SK-N-SH (cell line): Measurements from ENCODE around the gene PARN. TPM values are rescaled to one million over a fixed set of nuclear protein-coding genes. Genes with fewer than 3 reads are reported as not detected.

Experiments used
- CTCF ChIA-PET: fragments of 300-600, 350-600 bp; formaldehyde crosslinking; extraction: SDS; loops from one replicate; lab custom pipeline; 2021; lab: Yijun Ruan, JAX
- POLR2A ChIA-PET: fragments of 350-600 bp; sonication (Branson Sonifier 250); formaldehyde crosslinking; extraction: SDS; loops from one replicate; lab custom pipeline; 2020; ENCODE audit warnings: antibody characterized with exemption, inconsistent platforms; lab: Yijun Ruan, JAX
- DNase-seq: peaks from one replicate; pipeline ENCODE4 v3.0.0; 2012
- H2AFZ ChIP-seq: fragments of 200-600 bp; sonication (generic); 2 replicates; pipeline ENCODE4 v1.8.1; 2016; ENCODE audit warnings: antibody characterized with exemption, mild to moderate bottlenecking, low read depth
- H3F3A ChIP-seq: fragments of 200-600 bp; sonication (generic); replicated peaks from 2 replicates; pipeline ENCODE3; 2016; ENCODE audit warnings: antibody characterized with exemption, mild to moderate bottlenecking; ENCODE audit not compliant: insufficient read depth
- H3K27ac ChIP-seq, 2 experiments: fragments of 200-500 bp in 1 of 2; fragments of 200-600 bp in 1 of 2; sonication (Bioruptor generic) in 1 of 2; sonication (generic), shearing (Covaris generic) in 1 of 2; 2 replicates each; pipeline versions ENCODE4 v1.5.1 to v1.6.1; 2014 to 2016; ENCODE audit warnings: low read depth in 2 of 2, inconsistent platforms in 1 of 2, low read length in 1 of 2, mild to moderate bottlenecking in 1 of 2, mixed read lengths in 1 of 2
- H3K27me3 ChIP-seq: fragments of 200-600 bp; sonication (generic), shearing (Covaris generic); 2 replicates; pipeline ENCODE4 v1.6.1; 2016; ENCODE audit warnings: mixed run types; ENCODE audit not compliant: insufficient read depth
- H3K36me3 ChIP-seq, 2 experiments: fragments of 200-500 bp in 1 of 2; fragments of 200-600 bp in 1 of 2; sonication (Bioruptor generic) in 1 of 2; sonication (generic) in 1 of 2; replicated peaks in 1 of 2; 2 replicates each; pipeline versions ENCODE3 to v1.5.1; 2014 to 2016; ENCODE audit warnings: low read length in 1 of 2, mild to moderate bottlenecking in 1 of 2; ENCODE audit not compliant: insufficient read depth in 2 of 2, control insufficient read depth in 1 of 2
- H3K4me1 ChIP-seq, 2 experiments: fragments of 200-500 bp in 1 of 2; fragments of 200-600 bp in 1 of 2; sonication (Bioruptor generic) in 1 of 2; sonication (generic), shearing (Covaris generic) in 1 of 2; 2 replicates each; pipeline versions ENCODE4 v1.5.1 to v1.6.1; 2014 to 2016; ENCODE audit warnings: low read depth in 1 of 2, low read length in 1 of 2, mixed run types in 1 of 2; ENCODE audit not compliant: insufficient read depth in 2 of 2, control insufficient read depth in 1 of 2
- H3K4me2 ChIP-seq: fragments of 200-600 bp; sonication (generic), shearing (Covaris generic); 2 replicates; pipeline ENCODE4 v1.6.1; 2017; ENCODE audit warnings: mixed run types
- H3K4me3 ChIP-seq, 2 experiments: fragments of 200-500 bp in 1 of 2; fragments of 200-600 bp in 1 of 2; sonication (Bioruptor generic) in 1 of 2; sonication (generic), shearing (Covaris generic) in 1 of 2; 2 replicates each; pipeline versions ENCODE4 v1.5.1 to v1.8.1; 2014 to 2016; ENCODE audit warnings: low read depth in 2 of 2, inconsistent platforms in 1 of 2, low read length in 1 of 2, mild to moderate bottlenecking in 1 of 2, mixed read lengths in 1 of 2, moderate library complexity in 1 of 2
- H3K79me2 ChIP-seq: fragments of 200-600 bp; sonication (generic); 2 replicates; pipeline ENCODE4 v1.8.1; 2017; ENCODE audit warnings: mild to moderate bottlenecking; ENCODE audit not compliant: insufficient read depth
- H3K9ac ChIP-seq: fragments of 200-600 bp; sonication (generic); 2 replicates; pipeline ENCODE4 v1.6.1; 2017; ENCODE audit warnings: mixed run types
- H3K9me2 ChIP-seq: fragments of 200-600 bp; sonication (generic); 2 replicates; pipeline ENCODE4 v1.6.1; 2017; ENCODE audit warnings: mixed run types
- H3K9me3 ChIP-seq: fragments of 200-600 bp; sonication (generic); 2 replicates; pipeline ENCODE4 v1.6.1; 2017; ENCODE audit warnings: mixed run types, mild to moderate bottlenecking, moderate library complexity
- H4K20me1 ChIP-seq: fragments of 200-600 bp; sonication (generic); 2 replicates; pipeline ENCODE4 v1.6.1; 2017; ENCODE audit warnings: mild to moderate bottlenecking, mixed run types; ENCODE audit not compliant: insufficient read depth
- EZH2phosphoT487 ChIP-seq: fragments of 200-600 bp; sonication (generic); IDR thresholded peaks from 2 replicates; pipeline ENCODE4 v1.6.1; 2017; ENCODE audit warnings: low read depth, mixed run types, mild to moderate bottlenecking, antibody characterized with exemption, moderate library complexity, borderline replicate concordance
- FOSL2 ChIP-seq: IDR thresholded peaks from 2 replicates; pipeline ENCODE4 v1.4.0; 2012; ENCODE audit warnings: low read depth, mild to moderate bottlenecking, moderate library complexity, borderline replicate concordance
- FOXJ3 ChIP-seq: sonication (generic); formaldehyde crosslinking; IDR thresholded peaks from 2 replicates; pipeline ENCODE4 v1.5.1; 2020; ENCODE audit warnings: mild to moderate bottlenecking, missing genetic modification reagents
- GATA2 ChIP-seq: sonication (generic); formaldehyde crosslinking; IDR thresholded peaks from 2 replicates; pipeline ENCODE4 v1.5.0; 2020; ENCODE audit warnings: mild to moderate bottlenecking, missing genetic modification reagents
- MEF2A ChIP-seq: IDR thresholded peaks from 2 replicates; pipeline ENCODE4 v1.4.0; 2012; ENCODE audit warnings: low read depth, borderline replicate concordance
- MXI1 ChIP-seq: IDR thresholded peaks from 2 replicates; pipeline ENCODE4 v1.6.1; 2012; ENCODE audit warnings: mild to moderate bottlenecking, low read depth, low read length, improper control_type of control experiment
- NFIC ChIP-seq: IDR thresholded peaks from 2 replicates; pipeline ENCODE4 v1.4.0; 2012; ENCODE audit warnings: borderline replicate concordance
- NRF1 ChIP-seq: IDR thresholded peaks from 2 replicates; pipeline ENCODE4 v1.6.1; 2012; ENCODE audit warnings: low read depth, mild to moderate bottlenecking, low read length
- POLR2AphosphoS5 ChIP-seq: IDR thresholded peaks from 2 replicates; pipeline ENCODE4 v1.6.1; 2012; ENCODE audit warnings: low read depth, low read length
- RFX5 ChIP-seq: IDR thresholded peaks from 2 replicates; pipeline ENCODE4 v1.6.1; 2012; ENCODE audit warnings: mild to moderate bottlenecking, improper control_type of control experiment, low read length
- SMC3 ChIP-seq: IDR thresholded peaks from 2 replicates; pipeline ENCODE4 v1.6.1; 2012; ENCODE audit warnings: low read depth, low read length, improper control_type of control experiment
- TAF1 ChIP-seq: IDR thresholded peaks from 2 replicates; pipeline ENCODE4 v1.6.1; 2012; ENCODE audit warnings: low read depth, mild to moderate bottlenecking, low read length, moderate library complexity, borderline replicate concordance
- TCF12 ChIP-seq: IDR thresholded peaks from 2 replicates; pipeline ENCODE4 v1.4.0; 2012
- YY1 ChIP-seq: IDR thresholded peaks from 2 replicates; pipeline ENCODE4 v1.4.0; 2012; ENCODE audit warnings: low read depth, mild to moderate bottlenecking
- WGBS: methylation state at CpG from one replicate; pipeline ENCODE4 v1.1.6; 2017; ENCODE audit warnings: low lambda C conversion rate; 5-methylcytosine and 5-hydroxymethylcytosine counted together
- polyA plus RNA-seq, 3 experiments: library from polyadenylated mRNA; depleted of rRNA; stranded (reverse); fragments of >200 nt; gene quantifications; 2 replicates each; pipeline ENCODE4 v1.2.3, GENCODE V29; 2012
- TF ChIP-seq, protein P1 (sequence below): fragments of 150-350 bp; IDR thresholded peaks from 2 replicates; pipeline ENCODE4 v1.6.1; 2016; ENCODE audit warnings: mild to moderate bottlenecking, low read depth, low read length
- TF ChIP-seq, protein P2 (sequence below): IDR thresholded peaks from 2 replicates; pipeline ENCODE4 v1.4.0; 2012; ENCODE audit warnings: low read depth
- TF ChIP-seq, protein P3 (sequence below): IDR thresholded peaks from 2 replicates; pipeline ENCODE4 v1.4.0; 2012; ENCODE audit warnings: low read depth, borderline replicate concordance
- TF ChIP-seq, protein P4 (sequence below): fragments of 150-350 bp; IDR thresholded peaks from 2 replicates; pipeline ENCODE4 v1.6.1; 2017; ENCODE audit warnings: antibody characterized with exemption, low read length, low read depth, borderline replicate concordance

Gene PARN
- polyA plus RNA-seq, 1 of the 3 experiments (the other 2 are of a cell fraction), result 20.5 TPM

DNA sequence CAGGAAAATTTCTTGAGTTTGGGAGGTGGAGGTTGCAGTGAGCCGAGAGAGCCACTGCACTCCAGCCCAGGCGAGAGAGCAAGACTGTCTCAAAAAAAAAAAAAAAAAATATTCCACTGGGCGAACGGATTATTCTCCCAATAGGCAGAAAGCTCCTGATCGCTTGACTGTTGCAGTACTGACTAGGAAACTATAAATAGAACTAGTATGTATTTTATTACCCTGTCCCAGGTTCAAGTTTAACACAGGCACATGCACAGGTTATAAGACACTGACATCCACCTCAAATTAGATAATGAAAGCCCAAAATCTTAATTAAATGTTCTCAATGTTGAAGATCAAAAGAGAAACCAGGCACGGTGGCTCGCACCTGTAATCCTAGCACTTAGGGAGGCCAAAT is 11.5 kb downstream of the PARN start:
- H3K4me1 ChIP-seq, result no peaks in the 10 kb centered on the region
- no peak overlapping the region for H3K4me3 ChIP-seq
- no peaks in the 10 kb centered on the region for H3K9me3 ChIP-seq
- no peak overlapping the region for H3K4me2 ChIP-seq
- ChIA-PET CTCF (interaction anchor here (0.6 to 1.3 kb wide), 2 partner anchors 10 to 339 kb away, joined by 3 read pairs; no protein-coding TSS in a partner anchor), POLR2A (no interaction called here)
- no peak overlapping the region for H3K27ac ChIP-seq
- H3K9me2 ChIP-seq, result no peaks in the 10 kb centered on the region
- no peaks in the 10 kb centered on the region for H3K27me3 ChIP-seq
- 94% methylated on average over 7 of the region's 7 CpGs for WGBS
- no peak overlapping the region for H3K9ac ChIP-seq
- peaks cover 20 to 51% of the 10 kb centered on the region in 2 experiments for H3K36me3 ChIP-seq
- H3K79me2 ChIP-seq, result no peaks in the 10 kb centered on the region
- DNase-seq, result no peak
- no peak overlapping the region for H2AFZ ChIP-seq
- no peaks in the 10 kb centered on the region for H4K20me1 ChIP-seq
- TF ChIP-seq NFIC, result no peak
- no peak for TF ChIP-seq TAF1
- no peak for TF ChIP-seq EZH2phosphoT487
- no peak for TF ChIP-seq SMC3
- no peak for TF ChIP-seq POLR2AphosphoS5
- TF ChIP-seq, protein P1, sequence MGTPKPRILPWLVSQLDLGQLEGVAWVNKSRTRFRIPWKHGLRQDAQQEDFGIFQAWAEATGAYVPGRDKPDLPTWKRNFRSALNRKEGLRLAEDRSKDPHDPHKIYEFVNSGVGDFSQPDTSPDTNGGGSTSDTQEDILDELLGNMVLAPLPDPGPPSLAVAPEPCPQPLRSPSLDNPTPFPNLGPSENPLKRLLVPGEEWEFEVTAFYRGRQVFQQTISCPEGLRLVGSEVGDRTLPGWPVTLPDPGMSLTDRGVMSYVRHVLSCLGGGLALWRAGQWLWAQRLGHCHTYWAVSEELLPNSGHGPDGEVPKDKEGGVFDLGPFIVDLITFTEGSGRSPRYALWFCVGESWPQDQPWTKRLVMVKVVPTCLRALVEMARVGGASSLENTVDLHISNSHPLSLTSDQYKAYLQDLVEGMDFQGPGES, result no peak
- TF ChIP-seq FOXJ3 (CRISPR knock-in tag), result no peak
- no peak for TF ChIP-seq RFX5
- no peak for TF ChIP-seq MEF2A
- no peak for TF ChIP-seq YY1
- TF ChIP-seq, protein P2, sequence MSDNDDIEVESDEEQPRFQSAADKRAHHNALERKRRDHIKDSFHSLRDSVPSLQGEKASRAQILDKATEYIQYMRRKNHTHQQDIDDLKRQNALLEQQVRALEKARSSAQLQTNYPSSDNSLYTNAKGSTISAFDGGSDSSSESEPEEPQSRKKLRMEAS, result no peak
- no peak for TF ChIP-seq GATA2 (CRISPR knock-in tag)
- TF ChIP-seq, protein P3, sequence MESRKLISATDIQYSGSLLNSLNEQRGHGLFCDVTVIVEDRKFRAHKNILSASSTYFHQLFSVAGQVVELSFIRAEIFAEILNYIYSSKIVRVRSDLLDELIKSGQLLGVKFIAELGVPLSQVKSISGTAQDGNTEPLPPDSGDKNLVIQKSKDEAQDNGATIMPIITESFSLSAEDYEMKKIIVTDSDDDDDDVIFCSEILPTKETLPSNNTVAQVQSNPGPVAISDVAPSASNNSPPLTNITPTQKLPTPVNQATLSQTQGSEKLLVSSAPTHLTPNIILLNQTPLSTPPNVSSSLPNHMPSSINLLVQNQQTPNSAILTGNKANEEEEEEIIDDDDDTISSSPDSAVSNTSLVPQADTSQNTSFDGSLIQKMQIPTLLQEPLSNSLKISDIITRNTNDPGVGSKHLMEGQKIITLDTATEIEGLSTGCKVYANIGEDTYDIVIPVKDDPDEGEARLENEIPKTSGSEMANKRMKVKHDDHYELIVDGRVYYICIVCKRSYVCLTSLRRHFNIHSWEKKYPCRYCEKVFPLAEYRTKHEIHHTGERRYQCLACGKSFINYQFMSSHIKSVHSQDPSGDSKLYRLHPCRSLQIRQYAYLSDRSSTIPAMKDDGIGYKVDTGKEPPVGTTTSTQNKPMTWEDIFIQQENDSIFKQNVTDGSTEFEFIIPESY, result no peak
- no peak for TF ChIP-seq MXI1
- no peak for TF ChIP-seq FOSL2
- TF ChIP-seq, protein P4, sequence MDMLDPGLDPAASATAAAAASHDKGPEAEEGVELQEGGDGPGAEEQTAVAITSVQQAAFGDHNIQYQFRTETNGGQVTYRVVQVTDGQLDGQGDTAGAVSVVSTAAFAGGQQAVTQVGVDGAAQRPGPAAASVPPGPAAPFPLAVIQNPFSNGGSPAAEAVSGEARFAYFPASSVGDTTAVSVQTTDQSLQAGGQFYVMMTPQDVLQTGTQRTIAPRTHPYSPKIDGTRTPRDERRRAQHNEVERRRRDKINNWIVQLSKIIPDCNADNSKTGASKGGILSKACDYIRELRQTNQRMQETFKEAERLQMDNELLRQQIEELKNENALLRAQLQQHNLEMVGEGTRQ, result no peak
- no peak for TF ChIP-seq TCF12
- TF ChIP-seq NRF1, result no peak
- TF ChIP-seq, all 33 proteins: peak for 0
- H3F3A ChIP-seq, result no peaks in the 10 kb centered on the region
